CD14-positive monocyte (primary cell): ENCODE data around the gene DMBT1. TPM values are rescaled to one million over a fixed set of nuclear protein-coding genes. Genes with fewer than 3 reads are reported as not detected.

ENCODE experiments used
- DNase-seq, 3 donors: peaks; one replicate each; pipeline ENCODE4 v3.0.0-alpha.2; 2011 to 2022
- H2AFZ ChIP-seq: 2 replicates; pipeline ENCODE4 v1.6.0; 2012; ENCODE audit warnings: mild to moderate bottlenecking, low read depth, low read length, inconsistent platforms; ENCODE audit not compliant: insufficient read depth, poor library complexity, severe bottlenecking
- H3K27ac ChIP-seq, 2 donors: 1 replicate in 1 of 2; 2 replicates in 1 of 2; pipeline ENCODE4 v1.5.1; 2012 to 2013; ENCODE audit warnings: low read length in 2 of 2, control low read depth in 1 of 2, inconsistent platforms in 1 of 2, low read depth in 1 of 2, mild to moderate bottlenecking in 1 of 2
- H3K27me3 ChIP-seq, 2 donors: one replicate each; pipeline versions ENCODE4 v1.6.0 to v1.6.1; 2011 to 2013; ENCODE audit warnings: low read length in 2 of 2; ENCODE audit not compliant: control insufficient read depth in 2 of 2, insufficient read depth in 2 of 2
- H3K36me3 ChIP-seq, 2 donors: replicated peaks in 1 of 2; 1 replicate in 1 of 2; 2 replicates in 1 of 2; pipeline versions ENCODE4 v1.5.1 to v1.6.1; 2012 to 2013; ENCODE audit warnings: low read length in 2 of 2, control low read depth in 1 of 2, inconsistent platforms in 1 of 2, mild to moderate bottlenecking in 1 of 2; ENCODE audit not compliant: insufficient read depth in 2 of 2, control insufficient read depth in 1 of 2
- H3K4me1 ChIP-seq, 2 donors: 1 replicate in 1 of 2; 2 replicates in 1 of 2; pipeline versions ENCODE4 v1.5.1 to v1.6.1; 2012 to 2013; ENCODE audit warnings: low read length in 2 of 2, control low read depth in 1 of 2, inconsistent platforms in 1 of 2, mild to moderate bottlenecking in 1 of 2, moderate library complexity in 1 of 2; ENCODE audit not compliant: insufficient read depth in 2 of 2, control insufficient read depth in 1 of 2
- H3K4me2 ChIP-seq: replicated peaks from 2 replicates; pipeline ENCODE3; 2012; ENCODE audit warnings: low read length, moderate library complexity, mild to moderate bottlenecking; ENCODE audit not compliant: poor library complexity, severe bottlenecking; ENCODE audit errors: extremely low read depth
- H3K4me3 ChIP-seq, 3 experiments: fragments of 200-600 bp in 1 of 3; sonication (generic) in 1 of 3; replicated peaks in 1 of 3; 1 replicate in 2 of 3; 2 replicates in 1 of 3; pipeline ENCODE4 v1.5.1; 2011 to 2013; ENCODE audit warnings: low read length in 3 of 3, mild to moderate bottlenecking in 3 of 3, control low read depth in 2 of 3, low read depth in 2 of 3, inconsistent platforms in 1 of 3, moderate library complexity in 1 of 3
- H3K79me2 ChIP-seq: 2 replicates; pipeline ENCODE4 v1.6.0; 2012; ENCODE audit warnings: mild to moderate bottlenecking, control low read depth, inconsistent platforms, low read length, moderate library complexity; ENCODE audit not compliant: insufficient read depth
- H3K9ac ChIP-seq: 2 replicates; pipeline ENCODE4 v1.6.0; 2017; ENCODE audit warnings: low read length, mild to moderate bottlenecking; ENCODE audit not compliant: insufficient read depth, poor library complexity, severe bottlenecking
- H3K9me3 ChIP-seq, 2 donors: replicated peaks in 1 of 2; 1 replicate in 1 of 2; 2 replicates in 1 of 2; pipeline versions ENCODE4 v1.5.1 to v1.6.1; 2012 to 2013; ENCODE audit warnings: low read length in 2 of 2, control low read depth in 1 of 2; ENCODE audit not compliant: control insufficient read depth in 1 of 2, insufficient read depth in 1 of 2
- H4K20me1 ChIP-seq: 2 replicates; pipeline ENCODE4 v1.6.0; 2012; ENCODE audit warnings: mild to moderate bottlenecking, low read length, control low read depth, moderate library complexity; ENCODE audit not compliant: insufficient read depth
- H3K27ac Mint-ChIP-seq, 7 donors: one replicate each; pipeline ENCODE4 v1.8.0; 2020; ENCODE audit warnings: mild to moderate bottlenecking in 7 of 7, mixed read lengths in 7 of 7, moderate library complexity in 6 of 7, inconsistent platforms in 2 of 7
- H3K27me3 Mint-ChIP-seq, 3 donors: one replicate each; pipeline ENCODE4 v1.8.0; 2021 to 2022; ENCODE audit warnings: low read depth in 3 of 3, mild to moderate bottlenecking in 3 of 3, mixed read lengths in 3 of 3, moderate library complexity in 3 of 3, inconsistent platforms in 1 of 3
- H3K36me3 Mint-ChIP-seq, 2 donors: one replicate each; pipeline ENCODE4 v1.8.0; 2020; ENCODE audit warnings: mixed read lengths in 2 of 2, inconsistent platforms in 1 of 2, mild to moderate bottlenecking in 1 of 2
- H3K4me1 Mint-ChIP-seq: one replicate; pipeline ENCODE4 v1.8.0; 2020; ENCODE audit warnings: mild to moderate bottlenecking, mixed read lengths
- H3K4me3 Mint-ChIP-seq, 2 donors: one replicate each; pipeline ENCODE4 v1.8.0; 2020; ENCODE audit warnings: mild to moderate bottlenecking in 2 of 2, mixed read lengths in 2 of 2, moderate library complexity in 1 of 2
- H3K9me3 Mint-ChIP-seq, 7 donors: one replicate each; pipeline ENCODE4 v1.8.0; 2020 to 2022; ENCODE audit warnings: mixed read lengths in 7 of 7, mild to moderate bottlenecking in 6 of 7, moderate library complexity in 6 of 7, inconsistent platforms in 2 of 7
- CTCF ChIP-seq: fragments of 200-600 bp; IDR thresholded peaks from one replicate; pipeline ENCODE4 v1.8.0; 2022; ENCODE audit warnings: antibody characterized with exemption, mild to moderate bottlenecking
- WGBS: methylation state at CpG from one replicate; pipeline ENCODE4 v1.1.5; 2013; ENCODE audit warnings: missing lambda C conversion rate; ENCODE audit not compliant: insufficient coverage; 5-methylcytosine and 5-hydroxymethylcytosine counted together
- intact Hi-C, 2 donors: fragments of 100-400 bp; cut with micrococcal nuclease; formaldehyde crosslinking; loops; one replicate each; pipeline versions ENCODE4 v1.15.0 to v1.15.1; 2023
- polyA plus RNA-seq, 3 donors: library from polyadenylated mRNA; depleted of rRNA in 1 of 3; unstranded in 2 of 3; stranded (reverse) in 1 of 3; fragments of 300-500 nt in 2 of 3; fragments of >200 nt in 1 of 3; fragmentation: Illumina TruSeq in 2 of 3; gene quantifications; 1 replicate in 2 of 3; 2 replicates in 1 of 3; pipeline ENCODE4 v1.2.3, GENCODE V29; 2012 to 2021

The DMBT1 gene
- polyA plus RNA-seq, 3 donors, result not detected

GRCh38 chr10:122514045-122514840, 46.3 kb upstream of the DMBT1 start:
- H3K9me3 ChIP-seq, result no peaks in the 10 kb centered on the region
- no peak overlapping the region for H3K9ac ChIP-seq
- peaks cover 3 to 4% (median 4%) of the 10 kb centered on the region in 3 donors for H3K27me3 Mint-ChIP-seq
- intact Hi-C loops, result no loop called here
- no peaks in the 10 kb centered on the region for H3K36me3 ChIP-seq
- DNase-seq, result no peak
- TF ChIP-seq CTCF, result no peak
- H3K4me3 Mint-ChIP-seq, result no peak overlapping the region
- H3K27ac ChIP-seq, result no peak overlapping the region
- WGBS, result 94% methylated on average over 22 of the region's 22 CpGs
- H3K4me2 ChIP-seq, result no peak overlapping the region
- H3K4me3 ChIP-seq, result no peak overlapping the region
- peaks cover 0 to 3% (median 0%) of the 10 kb centered on the region in 7 donors for H3K9me3 Mint-ChIP-seq
- no peaks in the 10 kb centered on the region for H4K20me1 ChIP-seq
- H3K27ac Mint-ChIP-seq, result no peak overlapping the region
- H3K27me3 ChIP-seq, result no peaks in the 10 kb centered on the region
- peaks cover 4% of the 10 kb centered on the region for H3K4me1 Mint-ChIP-seq
- no peak overlapping the region for H2AFZ ChIP-seq
- no peaks in the 10 kb centered on the region for H3K4me1 ChIP-seq
- no peaks in the 10 kb centered on the region for H3K36me3 Mint-ChIP-seq
- H3K79me2 ChIP-seq, result no peaks in the 10 kb centered on the region

DNA sequence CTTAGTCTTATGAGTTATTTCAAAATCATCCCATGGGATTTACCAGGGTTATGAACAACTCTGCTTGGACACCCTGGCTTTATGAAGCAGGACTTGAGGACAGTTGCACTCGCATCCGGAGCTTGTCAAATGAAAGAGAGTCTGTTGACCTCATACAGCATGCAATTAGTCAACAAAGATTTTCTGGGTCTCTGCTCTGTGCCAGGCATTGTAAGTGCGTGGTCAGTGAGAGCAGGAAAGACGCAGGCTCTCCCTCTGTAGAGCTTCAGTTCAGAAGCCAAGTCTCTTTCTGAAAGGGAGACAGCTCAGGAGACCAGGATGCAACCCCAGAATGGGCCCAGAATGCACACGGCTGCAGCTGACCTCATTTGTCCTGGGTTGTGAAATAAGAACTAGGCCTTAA, 45.5 kb upstream of the DMBT1 start:
- H3K4me1 Mint-ChIP-seq, result peaks cover 4% of the 10 kb centered on the region
- H3K4me3 Mint-ChIP-seq, result no peak overlapping the region
- peaks cover 0 to 3% (median 0%) of the 10 kb centered on the region in 7 donors for H3K9me3 Mint-ChIP-seq
- H3K9ac ChIP-seq, result no peak overlapping the region
- no peaks in the 10 kb centered on the region for H3K27me3 ChIP-seq
- no peaks in the 10 kb centered on the region for H3K36me3 Mint-ChIP-seq
- H3K9me3 ChIP-seq, result no peaks in the 10 kb centered on the region
- 83% methylated on average over 5 of the region's 5 CpGs for WGBS
- peaks cover 3 to 4% (median 4%) of the 10 kb centered on the region in 3 donors for H3K27me3 Mint-ChIP-seq
- no peaks in the 10 kb centered on the region for H4K20me1 ChIP-seq
- H2AFZ ChIP-seq, result no peak overlapping the region
- H3K79me2 ChIP-seq, result no peaks in the 10 kb centered on the region
- H3K4me1 ChIP-seq, result no peaks in the 10 kb centered on the region
- DNase-seq, result no peak
- H3K36me3 ChIP-seq, result no peaks in the 10 kb centered on the region
- no peak overlapping the region for H3K27ac Mint-ChIP-seq
- no peak overlapping the region for H3K4me3 ChIP-seq
- intact Hi-C loops, result no loop called here
- H3K4me2 ChIP-seq, result no peak overlapping the region
- no peak for TF ChIP-seq CTCF
- H3K27ac ChIP-seq, result no peak overlapping the region
